ENCODE results near the gene CD72.
"Not testable (repeated sequence)": the region's sequence is repeated elsewhere in the genome, so short reads cannot be mapped to it uniquely, and the experiment has no call there.

The CD72 gene

GRCh38 chr9:35618854-35619799 lies 914 bp upstream of the CD72 start:
- DNase-seq (ENCODE audit: low read depth, low spot score), result no peak

GRCh38 chr9:35617548-35617947 lies 665 bp downstream of the CD72 start:
- DNase-seq (ENCODE audit: low read depth, low spot score), result no peak

GRCh38 chr9:35616681-35617459 lies 1.3 kb downstream of the CD72 start:
- DNase-seq (ENCODE audit: low read depth, low spot score), result no peak

- DNase-seq (ENCODE audit: low read depth, low spot score), result no peak
These were observed 2.1 kb downstream of the CD72 start for GRCh38 chr9:35615981-35616680.

GRCh38 chr9:35612843-35613242 lies 5.4 kb downstream of the CD72 start:
- DNase-seq (ENCODE audit: low read depth, low spot score), result no peak

- not testable (repeated sequence) for DNase-seq (ENCODE audit: low read depth, low spot score)
These were observed 6.1 kb downstream of the CD72 start for GRCh38 chr9:35612066-35612465.

GRCh38 chr9:35611230-35611797 lies 6.9 kb downstream of the CD72 start:
- no peak for DNase-seq (ENCODE audit: low read depth, low spot score)

- DNase-seq (ENCODE audit: low read depth, low spot score), result no peak
These were observed 8.4 kb downstream of the CD72 start for GRCh38 chr9:35609820-35610163.

GRCh38 chr9:35609001-35609819 lies 9.0 kb downstream of the CD72 start:
- DNase-seq (ENCODE audit: low read depth, low spot score), result no peak

GRCh38 chr9:35608221-35608620 lies 10.0 kb downstream of the CD72 start:
- DNase-seq (ENCODE audit: low read depth, low spot score), result no peak

- no peak for DNase-seq (ENCODE audit: low read depth, low spot score)
These were observed 11.5 kb downstream of the CD72 start for GRCh38 chr9:35606726-35607125.

GRCh38 chr9:35606138-35606504 lies 12.1 kb downstream of the CD72 start:
- DNase-seq (ENCODE audit: low read depth, low spot score), result no peak

- DNase-seq (ENCODE audit: low read depth, low spot score), result no peak
These were observed 12.7 kb downstream of the CD72 start for GRCh38 chr9:35605351-35606137.

- DNase-seq (ENCODE audit: low read depth, low spot score), result no peak
These were observed 13.4 kb downstream of the CD72 start, which contains the start of gene TESK1 for GRCh38 chr9:35604578-35605350. TSS of gene TESK1 (plus strand) at chr9:35605262. CDS start at chr9:35605620, 358 bp downstream.

- DNase-seq (ENCODE audit: low read depth, low spot score), result peak; percentile 95
These were observed 14.1 kb downstream of the CD72 start for GRCh38 chr9:35603986-35604577.

- DNase-seq (ENCODE audit: low read depth, low spot score), result no peak
These were observed 14.7 kb downstream of the CD72 start for GRCh38 chr9:35603506-35603985.

GRCh38 chr9:35599763-35600604 lies 18.2 kb downstream of the CD72 start:
- no peak for DNase-seq (ENCODE audit: low read depth, low spot score)
